ENCODE data around the gene CCDC9. TPM values are rescaled to one million over a fixed set of nuclear protein-coding genes. Genes with fewer than 3 reads are reported as not detected.

CCDC9 gene
- total and polyA plus RNA-seq, 2 of the 13 experiments (the other 11 are each of a cell fraction or from before 2014, with no cell fraction given) = 2.9 to 6.3 TPM

GRCh38 chr19:47243776-47244547 lies 12.4 kb upstream of the CCDC9 start (continued):
- TF ChIP-seq ZNF44 (CRISPR knock-in tag; IDR thresholded peaks at IDR 0.05) (no peak), NCOA5 (CRISPR knock-in tag; IDR thresholded peaks at IDR 0.05) (no peak), ZNF737 (CRISPR knock-in tag; IDR thresholded peaks at IDR 0.05; ENCODE audit: borderline replicate concordance) (no peak), ZNF761 (CRISPR knock-in tag; conservative IDR thresholded peaks at IDR 0.05) (peak; percentile 84; the same call in 1 of the 2 replicates), ZNF207 (IDR thresholded peaks at IDR 0.05; ENCODE audit: borderline replicate concordance) (no peak), ZNF784 (CRISPR knock-in tag; IDR thresholded peaks at IDR 0.05; ENCODE audit: borderline replicate concordance) (no peak), MXD1 (CRISPR knock-in tag; IDR thresholded peaks at IDR 0.05) (peak; percentile 93), ELF4 (CRISPR knock-in tag; IDR thresholded peaks at IDR 0.05; ENCODE audit: borderline replicate concordance) (peak; percentile 71; the same call in 1 of the 2 replicates), ZFP82 (CRISPR knock-in tag; IDR thresholded peaks at IDR 0.05; ENCODE audit: borderline replicate concordance) (no peak), HBP1 (CRISPR knock-in tag; IDR thresholded peaks at IDR 0.05; ENCODE audit: low read depth) (peak; percentile 43; the same call in 1 of the 2 replicates), MTA1 (CRISPR knock-in tag; IDR thresholded peaks at IDR 0.05; ENCODE audit: borderline replicate concordance) (peak; percentile 77; the same call in 1 of the 2 replicates), NPAS2 (CRISPR knock-in tag; IDR thresholded peaks at IDR 0.05; ENCODE audit: borderline replicate concordance) (no peak), ISL2 (CRISPR knock-in tag; IDR thresholded peaks at IDR 0.05) (peak; percentile 78; the same call in 1 of the 2 replicates), MIER2 (CRISPR knock-in tag; IDR thresholded peaks at IDR 0.05) (no peak), FOXP1 (IDR thresholded peaks at IDR 0.05) (no peak), FOXP1 (CRISPR knock-in tag; IDR thresholded peaks at IDR 0.05) (no peak), RFX5 (IDR thresholded peaks at IDR 0.05; ENCODE audit: low read depth, low read length) (no peak), TFE3 (CRISPR knock-in tag; IDR thresholded peaks at IDR 0.05) (peak; percentile 43; the same call in 1 of the 2 replicates), NFATC3 (CRISPR knock-in tag; IDR thresholded peaks at IDR 0.05) (no peak), POLR2G (IDR thresholded peaks at IDR 0.05; ENCODE audit: low read depth, low read length) (peak; percentile 23; the same call in 1 of the 2 replicates), DNMT1 (CRISPR knock-in tag; IDR thresholded peaks at IDR 0.05) (no peak), ZNF225 (CRISPR knock-in tag; IDR thresholded peaks at IDR 0.05) (peak; percentile 80), PRDM15 (CRISPR knock-in tag; IDR thresholded peaks at IDR 0.05) (no peak)
